AML-193 (cell line): Measurements from ENCODE around the gene MAS1L.

ENCODE experiments used
- DNase-seq, 2 experiments: peaks; one replicate each; lab custom pipeline; 2025; lab: John Stamatoyannopoulos, UW

Gene MAS1L

DNA sequence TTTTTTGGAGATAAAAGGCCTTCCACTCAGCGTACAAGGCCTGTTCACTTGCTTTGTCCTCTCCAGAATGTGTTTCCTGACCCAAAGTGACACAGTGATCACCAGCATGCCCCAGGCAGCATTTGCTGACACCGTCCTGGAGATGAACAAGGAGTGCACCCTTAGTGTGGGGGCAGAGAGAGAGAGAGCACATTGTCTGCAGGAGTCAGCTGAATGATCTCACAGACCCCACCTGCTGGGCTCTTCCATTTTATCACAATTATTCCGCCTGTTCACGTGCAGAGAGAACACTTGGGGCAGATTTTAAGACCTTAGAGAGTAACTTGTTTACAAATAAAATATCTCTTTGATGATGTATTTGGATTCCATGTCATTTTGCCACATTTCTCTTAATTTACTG is 22.4 kb upstream of the MAS1L start:
- DNase-seq, result no peak

DNA sequence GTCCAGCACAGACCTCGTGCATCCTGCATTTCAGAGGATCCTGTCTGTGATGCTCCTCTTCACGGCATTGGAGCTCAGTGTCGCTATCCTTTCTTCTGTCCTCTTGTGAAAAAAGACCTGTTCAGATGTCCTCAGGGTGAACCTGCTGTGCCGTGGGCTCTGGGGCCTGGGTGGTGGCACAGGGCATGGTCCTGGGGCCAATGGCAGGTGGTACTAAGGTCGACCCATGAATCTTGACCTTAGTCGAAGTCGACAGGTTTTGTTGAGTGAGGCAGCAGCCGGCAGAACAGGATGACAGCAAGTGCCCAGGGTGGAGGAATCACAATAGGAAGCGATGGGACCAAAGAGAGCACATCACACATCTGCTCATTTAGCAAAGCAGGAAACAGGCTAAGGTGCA is 22.0 kb upstream of the MAS1L start:
- no peak for DNase-seq

DNA sequence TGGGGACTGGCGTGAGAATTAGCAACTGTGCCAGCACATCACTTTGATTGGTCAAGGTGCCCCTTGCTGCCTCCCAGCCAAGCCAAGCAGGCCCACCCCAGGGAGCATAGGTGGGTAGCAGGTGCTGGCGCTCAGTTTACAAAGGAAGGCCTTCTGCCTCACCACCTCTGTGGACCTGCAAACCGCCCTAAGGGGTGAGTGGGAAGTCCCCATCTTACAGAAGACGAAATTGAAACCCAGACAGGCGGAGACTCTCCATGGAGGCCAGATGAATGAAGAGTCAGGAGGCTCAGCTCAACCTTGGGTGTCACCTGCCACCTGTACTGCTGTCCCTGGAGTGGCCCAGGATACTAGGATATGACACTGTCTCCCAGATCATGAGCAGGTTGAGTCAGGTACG is 21.5 kb upstream of the MAS1L start:
- DNase-seq, result no peak

DNA sequence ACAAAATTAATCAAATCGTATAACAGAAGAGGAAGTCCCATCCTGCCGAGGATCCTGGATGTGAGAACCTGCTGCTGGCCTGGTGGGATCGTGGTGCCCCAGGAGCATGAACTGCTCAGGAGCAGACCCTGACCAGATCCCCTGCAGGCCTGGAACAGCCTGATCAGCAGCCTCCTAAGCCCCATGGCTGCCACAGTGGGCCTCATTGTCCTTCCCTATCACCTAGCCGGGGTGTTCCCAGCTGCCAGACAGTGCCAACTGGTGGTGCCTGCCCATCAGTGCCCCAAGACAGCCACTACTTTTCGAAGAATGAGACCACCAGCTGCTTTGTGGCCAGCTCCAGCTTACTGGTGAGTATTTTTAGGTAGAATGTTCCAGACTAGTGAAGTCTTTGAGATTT is 19.6 kb upstream of the MAS1L start:
- no peak for DNase-seq

DNA sequence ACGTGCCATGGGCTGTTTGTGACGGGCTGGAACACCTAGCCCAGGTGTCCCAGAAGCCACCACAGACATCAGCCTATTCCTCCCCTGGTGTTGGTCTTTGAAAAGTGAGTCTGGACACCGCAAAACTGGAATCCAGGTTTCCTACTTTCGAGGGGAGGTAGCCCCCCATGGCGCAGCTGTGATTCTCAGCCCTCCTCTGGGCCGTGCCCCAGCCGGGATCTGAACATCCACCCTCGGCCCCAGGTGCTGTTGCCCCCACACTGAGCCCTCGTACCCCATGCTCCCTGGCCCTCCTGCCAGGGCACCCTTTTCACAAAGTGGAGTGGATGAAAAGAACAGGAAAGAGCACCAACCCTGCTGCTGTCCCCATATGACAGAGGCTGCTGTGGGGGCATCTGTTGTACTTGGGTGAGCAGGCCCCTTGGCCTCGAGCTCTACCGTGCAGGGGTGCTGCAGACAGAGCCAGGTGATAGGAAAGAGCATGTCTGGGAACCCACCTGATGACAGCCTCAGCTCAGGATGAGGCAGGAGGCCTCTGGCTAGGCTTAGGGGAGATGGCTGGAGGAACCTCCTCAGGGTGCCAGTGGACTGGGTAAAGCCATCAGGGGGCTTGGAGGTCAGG is 18.8 kb upstream of the MAS1L start:
- no peak for DNase-seq

DNA sequence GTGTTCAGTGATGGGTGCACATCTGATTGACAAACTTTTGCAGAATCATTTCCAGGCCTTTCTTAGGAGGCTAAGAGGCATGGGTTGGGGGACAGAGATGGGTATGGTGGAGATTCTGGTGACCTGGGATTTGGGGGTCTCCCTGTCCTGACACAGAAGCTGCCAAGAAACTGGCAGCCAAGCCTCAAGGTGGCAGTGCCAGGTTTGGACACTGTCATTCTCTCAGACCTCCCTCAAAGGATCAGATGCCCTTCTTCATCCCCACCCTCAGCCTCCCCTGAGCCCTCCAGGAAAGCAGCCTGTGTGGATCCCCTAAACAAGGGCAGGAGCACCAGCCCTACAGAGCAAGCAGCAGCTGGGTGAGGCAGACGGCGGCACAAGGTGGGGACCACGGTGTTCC is 18.1 kb upstream of the MAS1L start:
- no peak for DNase-seq

DNA sequence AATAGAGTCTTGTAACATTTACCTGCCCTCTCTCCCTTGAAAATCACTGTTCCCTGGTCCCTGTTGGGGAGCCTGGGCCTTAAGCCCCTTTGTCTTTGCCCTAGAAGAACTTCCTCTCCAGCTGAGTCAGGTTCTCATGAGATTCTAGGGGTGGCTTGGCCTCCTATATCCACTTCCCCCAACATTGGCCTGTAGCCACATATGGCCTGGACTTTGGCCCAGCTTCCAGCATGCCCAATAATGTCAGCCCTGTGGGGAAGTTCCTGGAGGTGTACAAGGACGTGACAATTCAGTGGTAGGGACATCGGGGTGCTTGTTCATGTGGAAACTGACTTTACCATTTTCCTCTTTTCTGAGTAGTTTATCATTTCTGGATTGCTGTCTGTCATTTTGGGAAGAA is 17.2 kb upstream of the MAS1L start:
- DNase-seq, result no peak

DNA sequence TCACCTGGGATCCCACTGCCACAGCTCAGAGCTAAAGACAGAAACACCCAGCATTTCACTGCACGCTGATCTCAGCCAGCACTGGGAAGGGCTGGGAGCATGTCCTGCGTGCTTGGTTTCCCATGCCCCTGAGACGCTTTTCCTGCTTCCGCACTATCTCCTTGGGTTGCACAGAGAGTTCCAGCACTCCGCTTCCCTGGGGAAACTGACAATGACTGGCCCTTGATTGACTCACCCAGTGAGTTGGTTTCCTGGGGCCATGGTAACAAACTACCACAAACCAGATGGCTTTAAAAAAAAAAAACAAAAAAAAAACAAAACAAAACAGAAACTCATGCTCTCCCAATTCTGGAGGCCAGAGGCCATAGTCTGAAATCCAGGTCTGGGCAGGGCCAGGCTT is 14.8 kb upstream of the MAS1L start:
- DNase-seq, result no peak

DNA sequence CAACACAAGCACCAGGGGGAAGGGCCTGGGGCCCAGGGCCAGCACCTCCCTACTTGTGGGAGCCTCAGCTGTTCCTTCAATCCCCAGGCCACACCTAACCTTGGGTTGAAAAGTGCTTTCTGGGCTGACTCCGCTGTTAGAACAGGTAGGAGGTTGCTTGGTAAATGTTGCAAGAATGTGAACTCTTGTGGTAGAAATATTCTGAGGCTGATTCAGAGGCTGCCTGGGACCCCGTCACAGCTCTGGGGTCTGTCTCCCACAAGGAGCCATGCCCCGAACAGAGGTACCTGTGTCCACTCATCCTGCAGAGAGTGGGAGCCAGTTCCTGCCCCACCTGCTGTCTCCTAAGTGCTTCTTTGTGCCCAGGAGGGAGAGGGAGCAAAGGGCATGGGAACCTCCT is 14.4 kb upstream of the MAS1L start:
- no peak for DNase-seq

DNA sequence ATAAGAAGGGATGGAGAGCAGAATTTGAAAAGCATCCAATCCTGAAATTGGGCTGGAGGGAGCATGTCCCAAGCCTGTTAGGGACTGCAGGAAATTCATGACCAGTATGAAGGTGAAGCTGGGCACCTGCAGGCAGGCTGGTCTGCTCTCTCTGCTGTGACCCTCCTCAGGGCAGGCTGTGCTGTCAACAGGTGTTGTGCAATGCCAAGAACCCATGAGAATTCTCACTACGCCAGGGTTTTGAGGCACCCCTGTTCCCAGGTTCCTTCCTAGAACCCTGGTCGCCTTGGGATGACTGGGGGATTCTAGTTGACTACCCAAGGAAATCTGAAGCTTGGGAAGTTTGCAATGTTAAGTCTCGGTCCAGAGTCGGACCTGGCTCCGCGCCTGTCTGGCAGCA is 13.3 kb upstream of the MAS1L start:
- no peak for DNase-seq

DNA sequence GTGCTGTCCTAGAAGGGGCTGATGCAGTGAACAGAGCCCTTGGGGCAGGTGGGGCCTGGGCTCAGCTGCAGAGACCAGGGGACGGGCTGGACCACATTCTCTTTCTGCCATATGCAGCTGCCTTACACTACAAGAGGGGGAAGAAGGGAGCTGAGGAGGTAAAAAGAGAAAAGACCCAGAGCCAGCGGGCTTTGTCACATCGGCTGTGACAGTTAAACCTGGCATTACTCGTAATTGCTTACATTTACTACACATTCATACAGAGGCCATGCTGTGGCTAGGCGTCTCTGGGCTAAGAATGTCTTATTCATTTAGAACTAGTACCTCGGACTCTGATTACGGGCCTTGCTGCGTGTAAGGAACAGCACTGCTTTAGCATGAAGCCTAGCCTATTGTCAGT is 12.8 kb upstream of the MAS1L start:
- no peak for DNase-seq

DNA sequence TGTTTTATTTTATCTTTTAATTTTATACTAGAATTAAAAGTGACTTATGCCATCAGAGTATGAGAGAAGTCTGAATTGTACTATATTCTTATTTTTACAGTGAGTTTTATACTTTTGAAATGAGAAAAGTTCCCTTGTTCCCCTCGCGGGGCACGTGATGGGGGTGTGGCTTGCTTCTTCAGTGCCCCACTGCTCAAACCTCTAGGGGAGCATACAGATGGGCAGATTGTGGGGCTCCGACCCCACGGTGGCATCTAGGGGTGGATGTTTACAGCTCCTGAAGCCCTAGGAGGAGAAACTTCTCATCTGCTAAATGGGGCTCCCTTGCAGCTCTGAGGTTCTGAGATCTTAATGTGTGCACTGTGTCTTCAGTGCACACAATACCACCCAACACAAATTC is 11.9 kb upstream of the MAS1L start:
- DNase-seq, result no peak

DNA sequence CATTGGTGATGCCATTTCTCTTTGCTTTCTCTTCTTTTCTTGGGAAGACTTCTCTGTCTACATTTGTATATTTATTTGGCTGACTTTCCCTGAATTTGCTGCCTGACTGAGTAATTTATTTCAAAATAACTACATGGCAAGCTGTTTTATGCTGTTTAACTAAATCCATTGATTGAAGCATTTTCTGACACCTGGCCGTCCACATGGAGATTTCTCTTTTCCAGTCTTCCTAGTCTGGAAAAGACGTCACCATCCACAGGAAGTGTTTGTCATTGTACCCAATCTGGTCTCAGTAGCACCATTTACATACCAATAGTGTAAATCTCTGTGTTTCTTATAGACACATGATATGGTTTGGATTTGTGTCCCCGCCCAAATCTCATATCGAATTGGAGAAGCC is 9.2 kb upstream of the MAS1L start:
- no peak for DNase-seq

DNA sequence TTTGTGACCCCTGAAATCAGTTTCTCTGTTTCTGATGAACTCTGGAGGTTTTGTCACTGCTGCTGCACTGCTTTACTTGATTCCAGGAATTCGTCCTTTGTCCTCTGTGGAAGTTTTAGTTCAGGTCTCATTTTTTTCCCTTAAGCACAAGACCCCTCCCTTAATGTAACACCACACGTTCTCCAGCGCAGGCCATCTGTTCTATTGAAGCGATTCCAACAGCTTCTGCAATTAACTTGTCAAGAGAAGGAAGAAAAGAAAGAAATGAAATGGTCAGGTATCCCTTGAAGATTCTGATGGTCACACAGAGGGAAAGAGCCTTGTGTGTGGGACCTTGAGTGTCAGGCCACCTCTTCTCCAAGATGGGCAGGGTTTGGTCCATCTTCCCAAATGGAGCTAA is 7.8 kb upstream of the MAS1L start:
- DNase-seq, result no peak

DNA sequence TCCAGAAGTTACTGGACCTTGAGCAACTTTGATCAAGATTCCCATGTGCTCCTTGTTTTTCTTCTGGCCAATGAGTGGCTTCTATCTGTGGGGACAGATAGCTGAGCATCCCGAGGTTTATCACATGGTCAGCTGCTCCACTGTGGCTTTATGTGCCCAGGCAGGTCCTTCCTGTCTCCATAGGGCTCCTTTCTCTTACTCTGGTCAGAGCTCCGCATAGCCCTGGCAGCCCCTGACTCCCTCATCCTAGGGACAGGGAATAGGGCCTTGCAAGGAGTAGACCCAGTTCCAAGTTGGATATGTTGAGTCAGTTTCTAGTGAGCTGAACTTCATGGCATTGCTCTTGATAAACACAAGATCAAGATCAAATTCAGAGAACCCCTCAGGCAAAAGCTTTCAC is 6.4 kb upstream of the MAS1L start:
- no peak for DNase-seq

DNA sequence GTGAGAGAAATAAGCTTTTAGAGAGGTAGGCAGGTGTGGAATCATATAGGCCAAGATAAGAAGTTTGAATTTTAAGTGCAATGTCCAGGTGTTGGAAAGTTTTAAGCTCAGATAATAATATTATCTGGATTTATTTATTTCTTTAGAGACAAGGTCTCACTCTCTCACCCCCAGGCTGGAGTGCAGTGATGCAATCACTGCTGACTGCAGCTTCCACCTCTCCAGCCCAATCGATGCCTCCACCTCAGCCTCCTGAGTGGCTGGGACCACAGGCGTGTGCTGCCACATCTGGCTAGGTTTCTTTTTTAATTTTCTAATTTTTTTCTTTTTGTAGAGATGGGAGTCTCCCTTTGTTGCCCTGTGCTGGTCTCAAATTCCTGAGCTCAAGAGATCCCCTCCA is 5.5 kb upstream of the MAS1L start:
- no peak for DNase-seq

DNA sequence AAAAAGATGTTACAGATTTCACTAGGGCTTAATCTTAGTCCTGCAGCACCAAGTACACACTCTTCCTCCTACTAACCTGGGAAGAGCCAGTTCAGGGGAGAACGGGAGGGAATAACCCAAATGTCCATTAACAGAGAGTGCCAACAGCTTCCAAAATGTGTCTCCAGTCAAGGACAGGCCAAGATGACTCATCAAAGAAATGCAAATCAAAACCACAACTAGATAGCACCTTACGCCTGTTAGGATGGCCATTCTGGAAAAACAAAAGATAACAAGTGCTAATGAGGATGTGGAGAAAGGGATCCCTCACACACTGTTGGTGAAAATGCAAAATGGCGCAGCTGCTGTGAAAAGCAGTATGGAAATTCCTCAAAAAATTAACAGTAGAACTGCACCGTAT is 3.8 kb upstream of the MAS1L start:
- DNase-seq, result no peak

DNA sequence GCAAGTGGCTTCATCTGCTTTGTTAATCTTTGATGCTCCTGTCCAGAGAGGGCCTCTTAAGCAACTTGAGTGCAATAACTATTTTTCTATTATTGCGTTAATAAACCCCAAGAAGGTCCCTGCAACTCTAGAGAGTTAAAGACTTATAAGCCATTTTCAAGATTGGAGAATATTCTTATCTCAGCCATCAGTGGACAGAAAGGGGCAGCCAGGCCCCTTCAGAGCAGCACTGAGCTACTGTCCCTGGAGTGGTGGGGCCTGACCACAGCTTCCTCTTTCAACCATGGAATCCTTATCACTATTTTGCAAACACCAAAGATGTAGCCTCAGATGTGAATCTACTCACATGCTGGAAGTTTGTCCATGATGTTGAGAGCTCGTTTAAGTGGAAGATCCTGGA is 2.8 kb upstream of the MAS1L start:
- peak in 1 of 2 experiments; percentile 12 for DNase-seq

DNA sequence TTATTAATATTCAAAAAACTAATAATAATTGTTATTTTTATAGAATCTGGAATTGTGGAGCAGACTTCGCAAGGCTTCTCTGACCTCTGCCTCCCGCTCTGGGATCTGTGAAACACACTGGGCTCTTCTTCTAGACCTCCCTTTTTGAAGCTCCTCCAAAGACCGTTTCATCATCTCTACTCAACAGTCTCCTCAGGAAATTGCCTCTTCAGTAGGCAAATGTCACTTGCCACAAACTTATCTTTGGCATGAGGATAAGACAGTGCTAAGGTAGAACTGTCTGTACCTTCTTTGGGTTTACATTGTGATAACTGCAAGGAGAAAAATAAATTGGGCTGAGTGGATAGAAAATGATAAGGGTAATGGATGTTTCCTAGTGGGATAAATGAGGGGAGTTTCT is 2.3 kb upstream of the MAS1L start:
- DNase-seq, result no peak

DNA sequence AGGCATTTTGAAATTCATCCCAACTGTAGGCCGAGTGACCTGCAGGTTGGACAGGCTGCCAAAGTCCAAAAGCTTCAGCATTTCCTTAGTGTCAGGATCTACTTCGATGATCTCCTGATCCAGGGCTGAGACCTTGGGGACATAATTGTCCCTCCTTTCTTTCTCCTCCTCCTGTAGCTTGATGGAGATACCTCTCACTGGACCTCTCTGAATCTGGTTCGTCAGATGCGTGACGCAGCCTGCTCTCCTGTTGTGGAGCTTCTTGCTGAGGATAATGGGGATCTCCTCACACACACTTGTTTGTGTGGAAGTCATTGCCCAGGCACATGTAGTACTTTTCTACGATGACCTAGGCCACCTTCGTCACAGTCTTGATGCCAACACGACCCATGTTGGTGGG is 1.5 kb upstream of the MAS1L start:
- no peak for DNase-seq

DNA sequence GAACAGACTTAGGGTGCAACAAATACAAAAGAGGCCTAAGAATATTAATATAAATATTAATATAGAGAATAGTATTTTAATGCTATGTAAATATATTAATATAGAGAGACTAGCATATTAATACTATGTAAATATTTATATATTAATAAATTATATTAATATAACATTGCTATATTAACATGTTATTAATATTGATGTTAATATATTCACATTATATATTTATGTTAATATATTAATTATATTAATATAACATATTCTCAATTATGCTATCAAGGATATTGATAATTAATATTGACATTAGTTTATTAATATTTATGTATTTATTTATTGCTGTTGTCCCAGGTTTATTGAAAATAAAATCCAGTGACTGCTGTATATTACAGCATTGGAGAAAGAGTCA is 1.1 kb upstream of the MAS1L start:
- DNase-seq, result no peak

DNA sequence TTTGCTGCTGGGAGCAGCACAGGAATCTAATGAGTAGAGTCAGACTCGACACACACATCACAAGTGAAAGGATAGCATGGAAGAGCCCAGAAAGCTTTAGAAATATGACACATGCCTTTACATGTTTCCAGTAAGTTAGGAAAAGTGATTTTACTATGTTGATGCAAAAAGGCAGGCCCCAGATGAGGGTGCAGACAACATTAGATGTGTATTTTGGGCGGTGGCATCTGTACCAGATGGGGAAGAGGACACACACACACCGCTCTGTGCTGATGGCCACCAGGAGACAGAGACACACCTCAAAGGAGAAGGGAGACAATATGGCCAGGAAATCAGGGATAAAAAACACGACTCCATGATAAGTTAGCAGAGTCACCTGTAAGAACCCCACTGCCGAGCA is 625 bp downstream of the MAS1L start:
- DNase-seq, result no peak

DNA sequence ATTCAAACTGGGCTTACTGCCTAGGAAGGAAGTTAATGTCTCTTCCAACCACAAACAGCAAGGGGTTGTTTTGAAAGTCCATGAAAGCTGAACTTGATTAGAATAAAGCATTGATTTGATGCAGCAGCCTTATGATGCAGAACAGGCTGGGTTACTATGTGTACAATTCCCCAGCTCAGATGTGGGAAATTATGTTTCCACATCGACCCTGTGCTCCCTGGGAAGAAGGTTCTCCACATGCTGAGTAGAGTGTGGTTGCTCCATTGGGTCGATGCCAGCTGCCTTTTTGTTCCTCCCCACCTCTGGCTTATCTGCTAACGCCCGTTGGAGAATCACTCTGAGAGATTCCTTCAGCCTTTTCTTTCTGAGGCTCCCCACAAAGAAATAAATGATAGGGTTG is 1.2 kb downstream of the MAS1L start:
- DNase-seq, result no peak

DNA sequence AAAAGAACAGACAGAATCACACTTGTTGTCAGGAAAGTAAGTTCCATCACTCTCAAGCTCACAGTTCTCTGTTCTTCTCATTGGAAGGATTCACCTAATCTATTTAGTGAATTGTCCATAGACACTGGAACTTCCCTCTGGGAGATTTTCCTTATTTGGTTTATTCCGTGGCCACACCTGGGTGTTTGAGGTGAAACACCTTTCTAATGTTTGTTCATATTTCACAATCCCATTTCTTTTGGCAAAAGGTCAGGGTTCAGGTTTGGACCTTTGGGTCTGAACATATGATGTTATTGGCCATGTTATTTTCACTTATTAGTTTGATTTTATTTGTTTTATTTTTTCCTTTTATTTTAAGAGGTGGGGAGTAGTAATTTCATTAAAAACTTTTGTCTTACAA is 4.0 kb downstream of the MAS1L start:
- DNase-seq, result no peak

DNA sequence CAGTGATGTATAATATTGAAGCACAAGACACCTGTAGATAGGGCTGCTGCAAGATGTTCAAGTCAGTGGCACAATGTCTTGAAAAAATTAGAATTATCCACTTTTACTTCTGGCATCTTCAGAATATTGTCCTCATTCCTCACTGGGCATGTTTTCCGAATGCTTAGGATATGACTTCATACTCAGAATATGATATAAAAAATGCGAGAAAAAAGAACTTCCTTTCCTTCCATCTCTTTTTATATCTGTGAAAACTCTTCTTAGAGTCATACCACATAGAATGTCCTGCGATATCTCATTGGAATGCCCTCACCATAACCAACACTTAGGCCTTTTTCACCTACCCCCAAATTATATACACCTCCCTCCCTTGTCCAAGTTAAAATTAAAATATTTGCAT is 4.6 kb downstream of the MAS1L start:
- DNase-seq, result no peak
